ENCODE results near the gene POLDIP3.
"Not testable (repeated sequence)": the region's sequence is repeated elsewhere in the genome, so short reads cannot be mapped to it uniquely, and the experiment has no call there.

Gene POLDIP3

DNA sequence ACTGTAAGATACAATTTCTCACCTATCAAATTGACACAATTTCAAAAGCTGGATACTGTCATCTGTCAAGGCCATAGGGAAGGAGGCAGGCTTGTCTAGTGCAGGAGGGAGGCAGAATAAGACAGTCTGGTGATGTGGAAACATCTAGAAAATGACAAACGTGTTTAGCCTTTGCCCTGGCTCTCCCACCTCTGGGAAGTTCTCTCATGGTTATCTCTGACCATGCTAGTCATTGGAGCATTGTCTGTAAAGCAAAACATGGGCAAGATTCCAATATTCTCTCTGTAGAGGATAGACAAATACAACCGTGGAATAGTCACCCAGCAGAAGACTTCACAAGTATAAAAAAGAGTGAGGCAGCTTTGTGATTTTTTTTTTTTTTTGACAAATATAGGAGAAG is 70.0 kb downstream of the POLDIP3 start:
- Histone ChIP-seq H3K9me3 (ENCODE audit: control insufficient read depth in 2 of 2, low read length in 2 of 2) (no peaks in the 10 kb centered on the region), H3K27me3 (ENCODE audit: control insufficient read depth in 2 of 2, insufficient read depth in 2 of 2, low read length in 2 of 2) (no peaks in the 10 kb centered on the region), H3K27ac (ENCODE audit: low read depth in 2 of 2, low read length in 2 of 2) (no peak overlapping the region), H3K4me3 (ENCODE audit: low read length in 2 of 2) (no peak overlapping the region), H3K36me3 (ENCODE audit: control insufficient read depth in 2 of 2, insufficient read depth in 2 of 2, low read length in 2 of 2) (no peaks in the 10 kb centered on the region), H3K4me1 (ENCODE audit: control insufficient read depth in 2 of 2, insufficient read depth in 2 of 2, low read length in 2 of 2) (no peaks in the 10 kb centered on the region), H3K9ac (ENCODE audit: low read depth in 1 of 2, low read length in 2 of 2) (no peak overlapping the region)

DNA sequence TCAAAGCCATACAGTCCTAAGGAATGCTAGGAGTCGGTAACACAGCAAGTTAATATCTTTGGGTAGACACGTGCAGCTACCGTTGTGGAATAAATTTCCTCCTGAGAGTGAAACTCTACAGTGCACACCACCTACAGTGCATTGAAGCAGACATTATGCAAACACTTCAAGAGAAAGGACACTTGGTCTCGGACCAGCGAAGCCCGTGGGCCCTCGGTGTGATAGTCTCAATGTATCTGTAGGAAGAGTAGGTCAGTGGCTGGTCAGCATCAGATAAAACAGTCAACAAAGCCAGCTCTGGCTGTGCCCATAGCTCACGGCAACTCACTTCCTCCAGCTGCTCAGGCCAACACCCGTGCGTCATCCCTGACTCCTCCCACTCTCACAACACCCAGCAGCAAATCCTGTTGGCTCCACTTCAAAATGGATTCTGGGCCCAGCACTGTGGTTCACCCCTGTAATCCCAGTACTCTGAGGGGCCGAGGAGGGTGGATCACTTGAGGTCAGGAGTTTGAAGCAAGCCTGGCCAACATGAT is 75.4 kb downstream of the POLDIP3 start:
- not testable (repeated sequence) for H3K4me1 ChIP-seq (ENCODE audit: control insufficient read depth in 2 of 2, insufficient read depth in 2 of 2, low read length in 2 of 2); H3K36me3 ChIP-seq (ENCODE audit: control insufficient read depth in 2 of 2, insufficient read depth in 2 of 2, low read length in 2 of 2); H3K9ac ChIP-seq (ENCODE audit: low read depth in 1 of 2, low read length in 2 of 2); H3K9me3 ChIP-seq (ENCODE audit: control insufficient read depth in 2 of 2, low read length in 2 of 2); H3K4me3 ChIP-seq (ENCODE audit: low read length in 2 of 2); H3K27me3 ChIP-seq (ENCODE audit: control insufficient read depth in 2 of 2, insufficient read depth in 2 of 2, low read length in 2 of 2)
- peak overlapping the region in 1 of 2 donors; percentile 56 for H3K27ac ChIP-seq (ENCODE audit: low read depth in 2 of 2, low read length in 2 of 2)

DNA sequence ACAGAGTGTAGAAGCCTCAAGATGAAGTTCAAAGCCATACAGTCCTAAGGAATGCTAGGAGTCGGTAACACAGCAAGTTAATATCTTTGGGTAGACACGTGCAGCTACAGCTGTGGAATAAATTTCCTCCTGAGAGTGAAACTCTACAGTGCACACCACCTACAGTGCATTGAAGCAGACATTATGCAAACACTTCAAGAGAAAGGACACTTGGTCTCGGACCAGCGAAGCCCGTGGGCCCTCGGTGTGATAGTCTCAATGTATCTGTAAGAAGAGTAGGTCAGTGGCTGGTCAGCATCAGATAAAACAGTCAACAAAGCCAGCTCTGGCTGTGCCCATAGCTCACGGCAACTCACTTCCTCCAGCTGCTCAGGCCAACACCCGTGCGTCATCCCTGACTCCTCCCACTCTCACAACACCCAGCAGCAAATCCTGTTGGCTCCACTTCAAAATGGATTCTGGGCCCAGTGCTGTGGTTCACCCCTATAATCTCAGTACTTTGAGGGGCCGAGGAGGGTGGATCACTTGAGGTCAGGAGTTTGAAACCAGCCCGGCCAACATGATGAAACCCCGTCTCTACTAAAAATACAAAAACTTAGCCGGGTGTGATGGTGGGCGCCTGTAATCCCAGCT is 77.4 kb downstream of the POLDIP3 start:
- not testable (repeated sequence) for H3K4me1 ChIP-seq (ENCODE audit: control insufficient read depth in 2 of 2, insufficient read depth in 2 of 2, low read length in 2 of 2); H3K4me3 ChIP-seq (ENCODE audit: low read length in 2 of 2); H3K9ac ChIP-seq (ENCODE audit: low read depth in 1 of 2, low read length in 2 of 2); H3K27me3 ChIP-seq (ENCODE audit: control insufficient read depth in 2 of 2, insufficient read depth in 2 of 2, low read length in 2 of 2); H3K36me3 ChIP-seq (ENCODE audit: control insufficient read depth in 2 of 2, insufficient read depth in 2 of 2, low read length in 2 of 2); H3K27ac ChIP-seq (ENCODE audit: low read depth in 2 of 2, low read length in 2 of 2); H3K9me3 ChIP-seq (ENCODE audit: control insufficient read depth in 2 of 2, low read length in 2 of 2)

DNA sequence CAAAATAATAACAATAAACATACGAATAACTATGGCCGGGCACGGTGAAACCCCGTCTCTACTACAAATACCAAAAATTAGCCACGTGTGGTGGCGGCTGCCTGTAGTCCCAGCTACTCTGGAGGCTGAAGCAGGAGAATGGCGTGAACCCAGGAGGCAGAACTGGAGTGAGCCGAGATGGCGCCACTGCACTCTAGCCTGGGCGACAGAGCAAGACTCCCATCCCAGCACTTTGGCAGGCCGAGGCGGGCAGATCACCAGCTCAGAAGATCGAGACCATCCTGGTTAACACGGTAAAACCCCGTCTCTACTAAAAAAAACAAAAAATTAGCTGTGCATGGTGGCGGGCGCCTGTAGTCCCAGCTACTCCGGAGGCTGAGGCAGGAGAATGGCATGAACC is 78.0 kb downstream of the POLDIP3 start:
- not testable (repeated sequence) for H3K4me1 ChIP-seq (ENCODE audit: control insufficient read depth in 2 of 2, insufficient read depth in 2 of 2, low read length in 2 of 2); H3K27ac ChIP-seq (ENCODE audit: low read depth in 2 of 2, low read length in 2 of 2); H3K9ac ChIP-seq (ENCODE audit: low read depth in 1 of 2, low read length in 2 of 2); H3K4me3 ChIP-seq (ENCODE audit: low read length in 2 of 2); H3K27me3 ChIP-seq (ENCODE audit: control insufficient read depth in 2 of 2, insufficient read depth in 2 of 2, low read length in 2 of 2); H3K9me3 ChIP-seq (ENCODE audit: control insufficient read depth in 2 of 2, low read length in 2 of 2); H3K36me3 ChIP-seq (ENCODE audit: control insufficient read depth in 2 of 2, insufficient read depth in 2 of 2, low read length in 2 of 2)

DNA sequence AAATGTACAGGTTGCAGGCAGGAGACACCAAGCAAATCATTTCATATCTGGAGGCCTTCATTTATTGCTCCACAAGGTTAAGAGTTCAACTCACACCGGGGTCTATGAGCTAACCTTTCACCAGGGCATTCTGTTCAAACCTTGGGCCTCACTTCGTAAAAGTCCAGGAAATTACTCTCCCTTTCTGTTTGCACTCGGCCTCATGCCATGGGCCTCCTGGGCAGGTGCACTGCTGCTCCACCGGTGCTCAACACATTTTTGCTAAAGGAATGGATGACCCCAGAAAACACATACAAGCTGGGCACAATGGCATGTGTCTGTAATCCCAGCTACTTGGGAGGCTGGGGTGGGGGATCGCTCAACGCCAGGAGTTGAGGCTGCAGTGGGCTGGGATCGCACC is 78.5 kb downstream of the POLDIP3 start:
- H3K27me3 ChIP-seq (ENCODE audit: control insufficient read depth in 2 of 2, insufficient read depth in 2 of 2, low read length in 2 of 2), result no peaks in the 10 kb centered on the region
- H3K4me1 ChIP-seq (ENCODE audit: control insufficient read depth in 2 of 2, insufficient read depth in 2 of 2, low read length in 2 of 2), result peaks cover 2 to 3% of the 10 kb centered on the region in 2 donors
- no peaks in the 10 kb centered on the region for H3K9me3 ChIP-seq (ENCODE audit: control insufficient read depth in 2 of 2, low read length in 2 of 2)
- no peak overlapping the region for H3K27ac ChIP-seq (ENCODE audit: low read depth in 2 of 2, low read length in 2 of 2)
- H3K4me3 ChIP-seq (ENCODE audit: low read length in 2 of 2), result no peak overlapping the region
- H3K36me3 ChIP-seq (ENCODE audit: control insufficient read depth in 2 of 2, insufficient read depth in 2 of 2, low read length in 2 of 2), result no peaks in the 10 kb centered on the region
- H3K9ac ChIP-seq (ENCODE audit: low read depth in 1 of 2, low read length in 2 of 2), result no peak overlapping the region

DNA sequence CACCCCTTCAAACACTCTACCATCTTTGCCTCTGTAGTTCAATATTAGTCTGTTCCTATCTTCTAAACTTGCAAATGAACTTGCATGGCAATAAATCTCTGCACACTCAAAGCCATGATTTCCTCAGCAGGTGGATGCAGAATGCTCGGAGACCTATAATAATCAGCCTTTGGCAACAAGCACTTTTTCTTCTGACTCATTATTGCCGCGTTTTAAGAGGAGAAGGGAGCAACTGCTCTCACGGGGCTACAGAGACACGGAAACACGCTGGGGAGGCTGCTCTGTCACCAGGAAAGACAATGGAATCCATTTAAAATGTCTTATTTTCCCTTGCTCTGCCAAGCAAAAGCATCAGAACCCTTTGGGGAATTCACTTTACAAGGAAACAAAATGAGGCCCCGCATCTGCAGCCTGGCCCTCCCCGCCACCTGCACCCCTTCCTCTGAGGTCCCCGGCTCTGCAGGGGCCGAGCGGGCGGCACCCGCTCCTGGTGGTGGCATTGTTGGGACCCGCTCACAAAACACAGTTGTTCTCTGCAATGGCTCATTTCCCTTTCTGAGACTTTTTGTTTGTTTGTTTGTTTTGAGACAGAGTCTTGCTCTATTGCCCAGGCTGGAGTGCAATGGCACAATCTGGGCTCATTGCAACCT is 79.5 kb downstream of the POLDIP3 start:
- not testable (repeated sequence) for H3K36me3 ChIP-seq (ENCODE audit: control insufficient read depth in 2 of 2, insufficient read depth in 2 of 2, low read length in 2 of 2); H3K4me1 ChIP-seq (ENCODE audit: control insufficient read depth in 2 of 2, insufficient read depth in 2 of 2, low read length in 2 of 2); H3K9ac ChIP-seq (ENCODE audit: low read depth in 1 of 2, low read length in 2 of 2); H3K27ac ChIP-seq (ENCODE audit: low read depth in 2 of 2, low read length in 2 of 2); H3K27me3 ChIP-seq (ENCODE audit: control insufficient read depth in 2 of 2, insufficient read depth in 2 of 2, low read length in 2 of 2); H3K9me3 ChIP-seq (ENCODE audit: control insufficient read depth in 2 of 2, low read length in 2 of 2); H3K4me3 ChIP-seq (ENCODE audit: low read length in 2 of 2)
